ENCODE results near the gene EDRF1.

Gene EDRF1

GRCh38 chr10:125727436-125727835, 7.9 kb downstream of the EDRF1 start:
- Histone ChIP-seq H3K9ac (ENCODE audit: low read depth, low read length) (no peak overlapping the region), H3K36me3 (ENCODE audit: insufficient read depth, low read length) (peaks cover 24% of the 10 kb centered on the region), H3K9me3 (ENCODE audit: control insufficient read depth, insufficient read depth, low read length) (no peaks in the 10 kb centered on the region), H3K4me1 (ENCODE audit: insufficient read depth, low read length) (no peaks in the 10 kb centered on the region)

- no peaks in the 10 kb centered on the region for H3K4me1 ChIP-seq (ENCODE audit: insufficient read depth, low read length)
- no peaks in the 10 kb centered on the region for H3K9me3 ChIP-seq (ENCODE audit: control insufficient read depth, insufficient read depth, low read length)
- no peak overlapping the region for H3K9ac ChIP-seq (ENCODE audit: low read depth, low read length)
- peaks cover 56% of the 10 kb centered on the region for H3K36me3 ChIP-seq (ENCODE audit: insufficient read depth, low read length)
These were observed 14.6 kb downstream of the EDRF1 start for GRCh38 chr10:125734148-125734547.

DNA sequence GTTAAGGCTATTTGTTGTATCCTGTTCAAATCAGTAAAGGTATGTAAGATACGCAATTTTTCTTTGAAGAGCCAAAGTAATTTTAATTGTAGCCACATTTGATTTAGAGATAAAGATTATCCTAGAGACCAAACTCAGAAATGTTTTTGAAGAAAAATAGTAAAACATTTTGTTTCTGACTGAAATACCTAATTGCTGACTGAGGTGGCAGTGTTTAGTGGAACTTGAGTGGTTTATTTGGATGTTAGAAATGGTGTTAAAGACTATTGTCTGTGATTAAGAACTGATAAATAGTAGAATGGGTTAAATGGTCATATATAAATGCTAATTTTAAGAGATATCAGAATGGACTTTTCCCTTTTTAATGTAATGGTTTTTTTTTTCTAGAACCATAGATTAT, 15.3 kb downstream of the EDRF1 start:
- H3K36me3 ChIP-seq (ENCODE audit: insufficient read depth, low read length): peaks cover 53% of the 10 kb centered on the region
- no peaks in the 10 kb centered on the region for H3K4me1 ChIP-seq (ENCODE audit: insufficient read depth, low read length)
- no peak overlapping the region for H3K9ac ChIP-seq (ENCODE audit: low read depth, low read length)
- H3K9me3 ChIP-seq (ENCODE audit: control insufficient read depth, insufficient read depth, low read length): no peaks in the 10 kb centered on the region

DNA sequence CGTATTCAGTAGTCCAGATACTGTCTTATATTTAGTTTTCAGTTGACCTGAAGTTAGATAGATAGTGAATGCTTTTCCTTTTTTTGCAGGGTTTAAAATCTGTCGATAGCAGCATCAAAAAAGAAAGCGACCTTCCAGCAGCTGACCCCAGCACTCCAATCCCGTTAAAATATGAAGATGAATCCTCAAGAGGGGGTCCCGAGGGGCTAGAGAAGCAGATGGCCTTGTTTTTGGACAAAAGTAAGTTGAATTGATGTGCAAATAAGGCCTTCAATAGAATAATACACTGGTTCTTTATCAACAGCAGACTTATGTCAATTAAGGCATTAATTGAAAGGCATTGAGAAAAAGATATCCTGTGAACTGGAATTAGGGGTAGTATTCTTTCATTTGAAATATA, 18.7 kb downstream of the EDRF1 start:
- H3K4me1 ChIP-seq (ENCODE audit: insufficient read depth, low read length): no peaks in the 10 kb centered on the region
- no peak overlapping the region for H3K9ac ChIP-seq (ENCODE audit: low read depth, low read length)
- peaks cover 51% of the 10 kb centered on the region for H3K36me3 ChIP-seq (ENCODE audit: insufficient read depth, low read length)
- no peaks in the 10 kb centered on the region for H3K9me3 ChIP-seq (ENCODE audit: control insufficient read depth, insufficient read depth, low read length)

DNA sequence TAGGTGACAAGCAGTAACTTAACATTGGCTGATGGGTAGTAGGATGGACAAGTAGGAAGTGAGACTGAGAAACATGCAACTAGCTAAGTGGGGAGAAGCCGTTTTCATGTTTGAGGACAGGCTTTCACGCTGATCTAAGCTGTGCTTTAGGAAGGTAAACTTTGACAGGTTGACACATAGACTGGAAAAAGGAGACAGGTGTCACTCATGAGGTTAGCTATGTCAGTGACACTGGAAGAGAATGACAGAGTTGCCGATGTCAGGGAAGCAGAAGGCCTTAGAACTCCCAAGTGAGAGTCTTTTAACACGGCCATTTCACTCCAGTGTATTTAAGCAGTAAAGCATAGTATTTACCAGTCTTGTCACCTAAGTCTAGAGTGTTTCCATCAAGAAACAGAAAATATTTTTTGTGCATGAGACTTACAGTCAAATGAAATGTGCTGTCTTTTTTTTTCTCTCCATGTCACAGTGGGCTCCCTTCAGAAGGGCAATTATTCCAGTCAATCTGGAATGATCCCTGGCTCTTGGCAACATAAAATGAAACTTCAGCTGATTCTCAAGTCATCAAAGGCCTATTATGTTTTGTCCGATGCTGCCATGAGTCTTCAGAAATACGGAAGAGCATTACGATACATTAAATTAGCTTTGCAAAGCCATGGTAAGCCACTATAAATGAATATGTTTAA, 20.6 kb downstream of the EDRF1 start:
- peaks cover 59% of the 10 kb centered on the region for H3K36me3 ChIP-seq (ENCODE audit: insufficient read depth, low read length)
- no peaks in the 10 kb centered on the region for H3K9me3 ChIP-seq (ENCODE audit: control insufficient read depth, insufficient read depth, low read length)
- no peak overlapping the region for H3K9ac ChIP-seq (ENCODE audit: low read depth, low read length)
- H3K4me1 ChIP-seq (ENCODE audit: insufficient read depth, low read length): no peaks in the 10 kb centered on the region

- no peaks in the 10 kb centered on the region for H3K9me3 ChIP-seq (ENCODE audit: control insufficient read depth, insufficient read depth, low read length)
- H3K4me1 ChIP-seq (ENCODE audit: insufficient read depth, low read length): no peaks in the 10 kb centered on the region
- H3K9ac ChIP-seq (ENCODE audit: low read depth, low read length): no peak overlapping the region
- H3K36me3 ChIP-seq (ENCODE audit: insufficient read depth, low read length): peaks cover 53% of the 10 kb centered on the region
These were observed 23.0 kb downstream of the EDRF1 start for GRCh38 chr10:125742465-125742864.

DNA sequence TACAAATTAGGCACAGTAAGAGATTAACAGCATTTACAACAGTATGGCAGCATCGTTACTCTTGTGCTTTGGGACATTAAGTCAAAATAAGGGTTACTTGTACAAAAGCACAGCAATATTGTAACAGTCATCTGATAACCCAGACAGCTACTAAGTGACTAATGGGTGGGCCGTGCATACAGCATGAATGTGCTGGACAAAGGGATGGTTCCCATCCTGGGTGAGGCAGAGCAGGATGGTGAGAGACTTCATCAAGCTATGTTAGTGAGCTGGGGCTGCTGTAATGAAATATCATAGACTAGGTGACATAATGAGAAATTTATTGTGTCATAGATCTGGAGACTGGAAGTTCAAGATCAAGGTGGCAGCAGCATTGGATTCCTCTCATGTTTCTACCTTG, 25.4 kb downstream of the EDRF1 start:
- peaks cover 43% of the 10 kb centered on the region for H3K36me3 ChIP-seq (ENCODE audit: insufficient read depth, low read length)
- H3K9ac ChIP-seq (ENCODE audit: low read depth, low read length): no peak overlapping the region
- no peaks in the 10 kb centered on the region for H3K9me3 ChIP-seq (ENCODE audit: control insufficient read depth, insufficient read depth, low read length)
- H3K4me1 ChIP-seq (ENCODE audit: insufficient read depth, low read length): no peaks in the 10 kb centered on the region

- Histone ChIP-seq H3K9me3 (ENCODE audit: control insufficient read depth, insufficient read depth, low read length) (no peaks in the 10 kb centered on the region), H3K4me1 (ENCODE audit: insufficient read depth, low read length) (no peaks in the 10 kb centered on the region), H3K9ac (ENCODE audit: low read depth, low read length) (no peak overlapping the region), H3K36me3 (ENCODE audit: insufficient read depth, low read length) (peaks cover 51% of the 10 kb centered on the region)
These were observed 27.9 kb downstream of the EDRF1 start for GRCh38 chr10:125747417-125747816.

- H3K4me1 ChIP-seq (ENCODE audit: insufficient read depth, low read length): no peaks in the 10 kb centered on the region
- peaks cover 30% of the 10 kb centered on the region for H3K36me3 ChIP-seq (ENCODE audit: insufficient read depth, low read length)
- H3K9ac ChIP-seq (ENCODE audit: low read depth, low read length): no peak overlapping the region
- H3K9me3 ChIP-seq (ENCODE audit: control insufficient read depth, insufficient read depth, low read length): no peaks in the 10 kb centered on the region
These were observed 36.7 kb downstream of the EDRF1 start for GRCh38 chr10:125756196-125756595.

GRCh38 chr10:125756853-125757487, 37.5 kb downstream of the EDRF1 start:
- H3K36me3 ChIP-seq (ENCODE audit: insufficient read depth, low read length): peaks cover 27% of the 10 kb centered on the region
- no peaks in the 10 kb centered on the region for H3K4me1 ChIP-seq (ENCODE audit: insufficient read depth, low read length)
- H3K9ac ChIP-seq (ENCODE audit: low read depth, low read length): no peak overlapping the region
- H3K9me3 ChIP-seq (ENCODE audit: control insufficient read depth, insufficient read depth, low read length): no peaks in the 10 kb centered on the region

- H3K4me1 ChIP-seq (ENCODE audit: insufficient read depth, low read length): no peaks in the 10 kb centered on the region
- peaks cover 23% of the 10 kb centered on the region for H3K36me3 ChIP-seq (ENCODE audit: insufficient read depth, low read length)
- H3K9ac ChIP-seq (ENCODE audit: low read depth, low read length): no peak overlapping the region
- no peaks in the 10 kb centered on the region for H3K9me3 ChIP-seq (ENCODE audit: control insufficient read depth, insufficient read depth, low read length)
These were observed 38.2 kb downstream of the EDRF1 start for GRCh38 chr10:125757742-125758141.

DNA sequence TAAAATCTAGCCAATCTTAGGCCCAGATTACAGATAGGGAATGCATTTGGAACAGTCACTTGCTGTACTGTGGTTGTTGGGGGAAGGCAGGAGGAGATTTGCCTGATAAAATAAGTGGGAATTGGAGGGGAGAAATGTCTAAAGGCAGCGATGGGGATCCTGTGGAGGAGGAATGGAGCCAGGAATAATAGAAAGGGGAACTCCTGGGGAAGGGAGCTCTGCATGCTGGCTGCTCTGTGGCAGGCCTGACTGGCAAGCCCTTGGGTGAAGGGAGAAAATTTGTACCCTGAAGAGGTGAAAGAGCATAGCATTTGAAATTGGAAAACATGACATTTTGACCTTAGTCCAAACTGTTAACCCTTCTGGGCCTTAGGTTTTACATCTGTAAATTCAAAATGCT, 42.5 kb downstream of the EDRF1 start:
- Histone ChIP-seq H3K36me3 (ENCODE audit: insufficient read depth, low read length) (peaks cover 23% of the 10 kb centered on the region), H3K9ac (ENCODE audit: low read depth, low read length) (no peak overlapping the region), H3K9me3 (ENCODE audit: control insufficient read depth, insufficient read depth, low read length) (no peaks in the 10 kb centered on the region), H3K4me1 (ENCODE audit: insufficient read depth, low read length) (no peaks in the 10 kb centered on the region)

DNA sequence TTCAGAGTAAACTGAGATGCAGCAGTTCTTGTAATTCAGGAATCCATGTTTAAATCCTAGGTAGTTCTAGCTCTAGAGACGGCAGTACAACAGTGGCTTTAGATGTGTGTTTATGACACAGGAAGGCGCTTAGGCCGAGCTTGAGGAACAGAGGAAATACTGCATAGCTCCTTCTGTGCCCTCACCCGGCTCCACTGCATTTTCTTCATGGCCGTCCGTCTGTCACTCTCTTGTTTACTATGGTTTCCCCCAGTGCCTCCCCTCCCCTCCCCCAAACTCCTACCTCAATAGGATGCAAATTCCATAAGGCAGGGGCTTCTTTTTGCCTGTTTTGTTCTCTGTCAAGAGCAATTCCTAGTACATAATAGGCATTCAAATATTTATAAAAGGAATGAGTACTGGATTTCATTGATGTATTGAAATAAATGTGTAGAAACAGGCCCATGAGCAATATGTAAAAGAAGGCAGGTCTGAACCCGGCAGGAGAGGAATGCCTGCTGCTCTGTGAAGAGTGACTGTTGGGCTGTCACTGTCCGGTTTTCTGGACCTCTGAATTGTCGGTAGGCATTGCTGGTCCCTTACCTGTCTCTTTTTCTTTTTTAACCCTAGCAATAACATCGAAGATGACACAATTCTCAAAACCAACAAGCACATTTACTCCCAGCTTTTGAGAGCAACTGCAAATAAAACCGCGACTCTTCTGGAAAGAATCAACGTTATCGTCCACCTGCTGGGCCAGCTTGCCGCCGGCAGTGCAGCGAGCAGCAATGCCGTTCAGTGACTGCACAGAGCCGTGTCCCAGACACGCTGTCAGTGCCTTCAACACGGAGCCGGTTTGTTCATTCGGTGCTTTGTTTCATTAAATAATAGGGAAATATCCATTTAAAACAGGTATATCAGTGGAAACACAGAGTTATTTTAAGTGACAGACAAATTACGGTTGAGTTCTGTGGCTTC, 43.5 kb downstream of the EDRF1 start:
- no peaks in the 10 kb centered on the region for H3K9me3 ChIP-seq (ENCODE audit: control insufficient read depth, insufficient read depth, low read length)
- no peaks in the 10 kb centered on the region for H3K4me1 ChIP-seq (ENCODE audit: insufficient read depth, low read length)
- H3K9ac ChIP-seq (ENCODE audit: low read depth, low read length): no peak overlapping the region
- peaks cover 20% of the 10 kb centered on the region for H3K36me3 ChIP-seq (ENCODE audit: insufficient read depth, low read length)

DNA sequence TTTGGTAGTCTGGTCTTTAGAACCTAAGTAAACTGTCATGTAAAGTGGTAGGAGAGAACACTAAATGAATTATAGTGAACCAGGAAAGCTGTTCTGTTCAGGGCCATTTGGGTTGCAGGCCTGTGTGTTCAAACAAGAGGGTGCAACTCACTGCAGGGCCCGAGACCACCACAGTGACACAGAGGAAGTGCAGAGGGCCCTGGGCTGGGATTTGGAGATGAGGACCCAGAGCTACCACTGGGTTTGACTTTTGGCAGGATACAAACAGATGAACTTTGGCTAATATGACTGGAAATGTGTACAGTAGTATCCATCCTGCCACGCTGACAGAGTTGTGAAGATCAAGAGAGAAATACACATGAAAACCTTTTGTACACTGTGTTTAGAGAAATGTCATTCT, 46.3 kb downstream of the EDRF1 start:
- H3K36me3 ChIP-seq (ENCODE audit: insufficient read depth, low read length): peaks cover 14% of the 10 kb centered on the region

More for the DNA sequence above, 46.3 kb downstream of the EDRF1 start:
- Histone ChIP-seq H3K9me3 (ENCODE audit: control insufficient read depth, insufficient read depth, low read length) (no peaks in the 10 kb centered on the region), H3K9ac (ENCODE audit: low read depth, low read length) (no peak overlapping the region), H3K4me1 (ENCODE audit: insufficient read depth, low read length) (no peaks in the 10 kb centered on the region)

Data from ES-I3 (cell line).